C4-2B (cell line): Measurements from ENCODE around the gene ZNF804B.

Experiments
- CTCF ChIP-seq: fragments of 450-650 bp; conservative IDR thresholded peaks from 2 replicates; pipeline ENCODE4 v1.5.1; 2017; ENCODE audit warnings: mild to moderate bottlenecking
- ZFX ChIP-seq: fragments of 450-650 bp; IDR thresholded peaks from 2 replicates; pipeline ENCODE4 v1.6.1; 2017

- TF ChIP-seq CTCF (no peak), ZFX (no peak)
Measured at GRCh38 chr7:89311886-89312285, 552.4 kb downstream of the ZNF804B start.
